ENCODE results near the gene NHEJ1.

The NHEJ1 gene

DNA sequence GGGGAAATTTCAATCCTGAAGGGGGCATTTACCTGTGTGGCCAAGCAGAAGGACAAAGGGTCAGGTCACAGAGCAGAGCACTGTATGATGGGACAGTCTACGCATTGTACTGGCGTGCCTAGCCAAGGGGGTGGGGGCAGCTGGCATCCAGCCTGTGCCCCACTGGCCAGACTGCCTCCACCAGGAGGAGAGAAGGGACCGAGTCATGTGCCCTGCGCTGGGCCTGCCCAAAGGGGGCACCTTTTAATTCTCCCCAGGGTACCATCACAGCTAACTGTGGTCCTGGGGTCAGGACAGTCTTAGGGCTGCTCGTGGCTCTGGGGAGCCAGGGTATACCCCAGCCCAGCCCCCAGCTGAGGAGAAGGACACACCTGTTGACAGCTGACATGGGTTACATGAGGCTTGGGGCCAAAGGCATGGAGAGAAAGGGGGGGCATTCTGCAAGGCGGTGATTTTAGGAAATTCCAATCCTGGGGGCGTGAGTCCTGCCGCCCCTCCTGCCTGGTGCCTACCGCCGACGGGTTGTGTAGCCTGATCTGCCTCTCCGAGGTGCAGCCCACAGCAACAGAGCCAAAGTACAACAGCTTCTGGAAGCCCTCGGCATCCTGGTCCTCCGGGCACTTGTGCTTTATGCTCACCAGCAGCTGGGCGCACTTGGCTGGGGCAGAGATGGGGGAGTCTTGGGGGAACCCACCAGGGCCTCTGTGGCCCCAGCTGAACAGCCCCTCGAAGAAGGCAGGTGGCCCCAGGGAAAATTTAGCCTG, 130.3 kb downstream of the NHEJ1 start:
- no peak for DNase-seq (ENCODE audit: low read depth)
- TF ChIP-seq, protein P1, sequence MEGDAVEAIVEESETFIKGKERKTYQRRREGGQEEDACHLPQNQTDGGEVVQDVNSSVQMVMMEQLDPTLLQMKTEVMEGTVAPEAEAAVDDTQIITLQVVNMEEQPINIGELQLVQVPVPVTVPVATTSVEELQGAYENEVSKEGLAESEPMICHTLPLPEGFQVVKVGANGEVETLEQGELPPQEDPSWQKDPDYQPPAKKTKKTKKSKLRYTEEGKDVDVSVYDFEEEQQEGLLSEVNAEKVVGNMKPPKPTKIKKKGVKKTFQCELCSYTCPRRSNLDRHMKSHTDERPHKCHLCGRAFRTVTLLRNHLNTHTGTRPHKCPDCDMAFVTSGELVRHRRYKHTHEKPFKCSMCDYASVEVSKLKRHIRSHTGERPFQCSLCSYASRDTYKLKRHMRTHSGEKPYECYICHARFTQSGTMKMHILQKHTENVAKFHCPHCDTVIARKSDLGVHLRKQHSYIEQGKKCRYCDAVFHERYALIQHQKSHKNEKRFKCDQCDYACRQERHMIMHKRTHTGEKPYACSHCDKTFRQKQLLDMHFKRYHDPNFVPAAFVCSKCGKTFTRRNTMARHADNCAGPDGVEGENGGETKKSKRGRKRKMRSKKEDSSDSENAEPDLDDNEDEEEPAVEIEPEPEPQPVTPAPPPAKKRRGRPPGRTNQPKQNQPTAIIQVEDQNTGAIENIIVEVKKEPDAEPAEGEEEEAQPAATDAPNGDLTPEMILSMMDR (conservative IDR thresholded peaks at IDR 0.05; ENCODE audit: control insufficient read depth, insufficient read depth, low read depth, low read length): no peak
- H3K4me3 ChIP-seq (ENCODE audit: control insufficient read depth, low read depth, low read length): no peak overlapping the region

GRCh38 chr2:219029829-219030165, 130.8 kb downstream of the NHEJ1 start:
- TF ChIP-seq, protein P1 (conservative IDR thresholded peaks at IDR 0.05; ENCODE audit: control insufficient read depth, insufficient read depth, low read depth, low read length): peak; percentile 88
- peak; percentile 71 for DNase-seq (ENCODE audit: low read depth)
- H3K4me3 ChIP-seq (ENCODE audit: control insufficient read depth, low read depth, low read length): no peak overlapping the region

- TF ChIP-seq, protein P1 (conservative IDR thresholded peaks at IDR 0.05; ENCODE audit: control insufficient read depth, insufficient read depth, low read depth, low read length): no peak
- H3K4me3 ChIP-seq (ENCODE audit: control insufficient read depth, low read depth, low read length): no peak overlapping the region
Observed at GRCh38 chr2:219028996-219029828, 131.4 kb downstream of the NHEJ1 start.

GRCh38 chr2:219028141-219028540, 132.5 kb downstream of the NHEJ1 start:
- H3K4me3 ChIP-seq (ENCODE audit: control insufficient read depth, low read depth, low read length): no peak overlapping the region
- DNase-seq (ENCODE audit: low read depth): no peak
- TF ChIP-seq, protein P1 (conservative IDR thresholded peaks at IDR 0.05; ENCODE audit: control insufficient read depth, insufficient read depth, low read depth, low read length): no peak

More at GRCh38 chr2:219028996-219029828, 131.4 kb downstream of the NHEJ1 start:
- DNase-seq (ENCODE audit: low read depth): no peak

GRCh38 chr2:219027511-219028055, 133.0 kb downstream of the NHEJ1 start:
- TF ChIP-seq, protein P1 (conservative IDR thresholded peaks at IDR 0.05; ENCODE audit: control insufficient read depth, insufficient read depth, low read depth, low read length): no peak
- DNase-seq (ENCODE audit: low read depth): no peak
- H3K4me3 ChIP-seq (ENCODE audit: control insufficient read depth, low read depth, low read length): no peak overlapping the region

- TF ChIP-seq, protein P1 (conservative IDR thresholded peaks at IDR 0.05; ENCODE audit: control insufficient read depth, insufficient read depth, low read depth, low read length): no peak
Observed at GRCh38 chr2:219026946-219027345, 133.7 kb downstream of the NHEJ1 start.

More at GRCh38 chr2:219026946-219027345, 133.7 kb downstream of the NHEJ1 start:
- DNase-seq (ENCODE audit: low read depth): no peak
- H3K4me3 ChIP-seq (ENCODE audit: control insufficient read depth, low read depth, low read length): no peak overlapping the region

Measured in fibroblast of mammary gland (primary cell).